Liver (tissue), 9 donors: ENCODE results near the gene IGF1R. TPM values are rescaled to one million over a fixed set of nuclear protein-coding genes. Genes with fewer than 3 reads are reported as not detected.

Source experiments
- DNase-seq: peaks from one replicate; pipeline ENCODE4 v3.0.0-alpha.2; 2017; ENCODE audit warnings: low spot score
- H3K27ac ChIP-seq, 2 donors: one replicate each; pipeline ENCODE4 v1.7.0; 2013; ENCODE audit warnings: inconsistent platforms in 2 of 2, low read length in 2 of 2, control low read depth in 1 of 2, low read depth in 1 of 2, mild to moderate bottlenecking in 1 of 2
- H3K27me3 ChIP-seq, 4 donors: one replicate each; pipeline versions ENCODE4 v1.6.1 to v1.7.0; 2013; ENCODE audit warnings: low read length in 3 of 4, inconsistent platforms in 1 of 4, mild to moderate bottlenecking in 1 of 4, moderate library complexity in 1 of 4; ENCODE audit not compliant: control insufficient read depth in 4 of 4, insufficient read depth in 4 of 4
- H3K36me3 ChIP-seq, 4 donors: one replicate each; pipeline versions ENCODE4 v1.6.1 to v1.7.0; 2013; ENCODE audit warnings: low read length in 3 of 4, mild to moderate bottlenecking in 3 of 4, low read depth in 1 of 4, moderate library complexity in 1 of 4; ENCODE audit not compliant: control insufficient read depth in 4 of 4, insufficient read depth in 3 of 4
- H3K4me1 ChIP-seq, 4 donors: one replicate each; pipeline versions ENCODE4 v1.6.1 to v1.7.0; 2013; ENCODE audit warnings: low read length in 3 of 4, mild to moderate bottlenecking in 3 of 4, moderate library complexity in 1 of 4; ENCODE audit not compliant: control insufficient read depth in 4 of 4, insufficient read depth in 4 of 4
- H3K4me3 ChIP-seq, 3 donors: one replicate each; pipeline versions ENCODE4 v1.6.1 to v1.7.0; 2013; ENCODE audit warnings: low read length in 3 of 3, control low read depth in 1 of 3, low read depth in 1 of 3, mild to moderate bottlenecking in 1 of 3
- H3K9ac ChIP-seq, 2 donors: one replicate each; pipeline ENCODE4 v1.7.0; 2013; ENCODE audit warnings: low read length in 2 of 2, mild to moderate bottlenecking in 2 of 2, moderate library complexity in 2 of 2, control low read depth in 1 of 2, low read depth in 1 of 2
- H3K9me3 ChIP-seq, 4 donors: one replicate each; pipeline versions ENCODE4 v1.6.1 to v1.7.0; 2013; ENCODE audit warnings: low read length in 3 of 4; ENCODE audit not compliant: control insufficient read depth in 4 of 4
- ATF3 ChIP-seq: IDR thresholded peaks from 2 replicates; pipeline ENCODE4 v1.6.1; 2016; ENCODE audit warnings: antibody characterized with exemption
- EGR1 ChIP-seq, 2 donors: IDR thresholded peaks; 2 replicates each; pipeline ENCODE4 v1.6.1; 2016 to 2018; ENCODE audit warnings: antibody characterized with exemption in 2 of 2, low read depth in 2 of 2
- FOXA1 ChIP-seq: IDR thresholded peaks from 2 replicates; pipeline ENCODE4 v1.6.1; 2016; ENCODE audit warnings: antibody characterized with exemption
- FOXA2 ChIP-seq: IDR thresholded peaks from 2 replicates; pipeline ENCODE4 v1.6.1; 2016; ENCODE audit warnings: antibody characterized with exemption
- GABPA ChIP-seq, 2 donors: IDR thresholded peaks in 1 of 2; conservative IDR thresholded peaks in 1 of 2; 2 replicates each; pipeline ENCODE4 v1.6.1; 2016; ENCODE audit warnings: antibody characterized with exemption in 2 of 2, mild to moderate bottlenecking in 1 of 2, moderate library complexity in 1 of 2
- HNF4A ChIP-seq, 2 donors: conservative IDR thresholded peaks; 2 replicates each; pipeline ENCODE4 v1.6.1; 2016; ENCODE audit warnings: antibody characterized with exemption in 2 of 2, mild to moderate bottlenecking in 2 of 2
- HNF4G ChIP-seq: IDR thresholded peaks from 2 replicates; pipeline ENCODE4 v1.6.1; 2016; ENCODE audit warnings: antibody characterized with exemption
- JUND ChIP-seq, 2 donors: IDR thresholded peaks; 2 replicates each; pipeline ENCODE4 v1.6.1; 2016; ENCODE audit warnings: antibody characterized with exemption in 2 of 2
- NR2F2 ChIP-seq: IDR thresholded peaks from 2 replicates; pipeline ENCODE4 v1.6.1; 2016; ENCODE audit warnings: antibody characterized with exemption
- RAD21 ChIP-seq, 2 donors: IDR thresholded peaks; 2 replicates each; pipeline ENCODE4 v1.6.1; 2016; ENCODE audit warnings: antibody characterized with exemption in 2 of 2, mild to moderate bottlenecking in 2 of 2
- RXRA ChIP-seq, 2 donors: IDR thresholded peaks; 2 replicates each; pipeline ENCODE4 v1.6.1; 2017 to 2018; ENCODE audit warnings: antibody characterized with exemption in 2 of 2, mild to moderate bottlenecking in 1 of 2
- TAF1 ChIP-seq: conservative IDR thresholded peaks from 2 replicates; pipeline ENCODE4 v1.6.1; 2016; ENCODE audit warnings: antibody characterized with exemption, mild to moderate bottlenecking
- YY1 ChIP-seq: IDR thresholded peaks from 2 replicates; pipeline ENCODE4 v1.6.1; 2016; ENCODE audit warnings: antibody characterized with exemption, mild to moderate bottlenecking
- ZBTB33 ChIP-seq: IDR thresholded peaks from 2 replicates; pipeline ENCODE4 v1.6.1; 2016; ENCODE audit warnings: antibody characterized with exemption
- WGBS: extraction: QIAGEN DNeasy Blood & Tissue Kit; methylation state at CpG from one replicate; pipeline ENCODE4 v1.1.7; 2013; 5-methylcytosine and 5-hydroxymethylcytosine counted together
- polyA plus RNA-seq, 2 donors: library from polyadenylated mRNA; stranded (reverse) in 1 of 2; unstranded in 1 of 2; fragments of 200-250 nt in 1 of 2; fragments of >200 nt in 1 of 2; fragmentation: Nextera tagmentation in 1 of 2; extraction: Ambion mirVana in 1 of 2; gene quantifications; one replicate each; pipeline versions ENCODE4 v1.2.1 to v1.2.3, GENCODE V29; 2013 to 2015
- total RNA-seq, 2 donors: library from RNA; depleted of rRNA; stranded (reverse); fragments of >200 nt; gene quantifications; one replicate each; pipeline ENCODE4 v1.2.3, GENCODE V29; 2014
- TF ChIP-seq, protein P1 (sequence below): IDR thresholded peaks from 2 replicates; pipeline ENCODE4 v1.6.1; 2016; ENCODE audit warnings: antibody characterized with exemption
- TF ChIP-seq, protein P2 (sequence below): fragments of 150-350 bp; IDR thresholded peaks from 2 replicates; pipeline ENCODE4 v1.5.1; 2017; ENCODE audit warnings: improper control_type of control experiment, low read depth, low read length; ENCODE audit not compliant: missing input control
- donor health status: healthy.
- donor health status: healthy.
- donor health status: healthy.
- donor health status: healthy.
- donor health status: healthy.

Gene IGF1R
- total and polyA plus RNA-seq, 4 donors: 0.69 to 10.3 (median 3.2) TPM

DNA sequence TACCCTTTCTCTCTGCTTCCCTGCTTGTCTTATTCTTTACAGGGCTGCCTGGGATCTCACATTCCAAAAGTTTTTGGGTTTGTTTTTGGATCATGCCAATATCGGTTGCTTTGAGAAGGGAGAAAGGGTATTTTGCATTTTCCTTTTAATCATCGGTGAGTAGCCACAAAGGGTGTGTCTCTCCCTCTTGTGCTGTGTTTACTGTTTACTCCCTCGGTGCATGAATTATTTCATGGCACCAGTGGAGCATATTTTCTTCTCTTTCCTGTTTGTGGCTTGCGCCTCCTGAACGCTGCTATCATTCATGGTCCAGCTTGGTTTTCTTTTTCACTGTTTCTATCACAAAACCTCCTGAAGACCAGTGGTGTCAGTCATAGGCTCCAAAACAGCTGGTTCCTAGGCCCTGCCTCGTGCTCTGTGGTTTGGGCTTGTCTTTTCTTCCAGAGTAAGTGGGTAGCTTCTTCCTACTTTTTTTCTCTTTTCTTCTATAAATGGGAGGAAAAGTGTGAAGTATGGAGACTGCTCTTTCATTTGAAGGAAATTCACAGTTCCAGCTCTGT, 54.9 kb downstream of the IGF1R start:
- Histone ChIP-seq H3K9ac (no peak overlapping the region), H3K27me3 (peaks cover 0 to 8% (median 0%) of the 10 kb centered on the region in 4 donors)

GRCh38 chr15:98705070-98705469, 56.7 kb downstream of the IGF1R start:
- H3K9me3 ChIP-seq: no peaks in the 10 kb centered on the region
- H3K27ac ChIP-seq: no peak overlapping the region
- no peak for DNase-seq
- no peak overlapping the region for H3K4me3 ChIP-seq
- H3K9ac ChIP-seq: no peak overlapping the region
- 72% methylated on average over 4 of the region's 4 CpGs for WGBS
- no peaks in the 10 kb centered on the region for H3K36me3 ChIP-seq
- no peaks in the 10 kb centered on the region for H3K4me1 ChIP-seq
- H3K27me3 ChIP-seq: peaks cover 0 to 8% (median 0%) of the 10 kb centered on the region in 4 donors
- TF ChIP-seq FOXA2 (no peak), JUND (IDR thresholded peaks at IDR 0.05) (no peak), GABPA (IDR thresholded peaks at IDR 0.05 in 1 of 2, conservative IDR thresholded peaks at IDR 0.05 in 1 of 2) (no peak), RXRA (IDR thresholded peaks at IDR 0.05) (no peak), YY1 (no peak), HNF4A (conservative IDR thresholded peaks at IDR 0.05) (no peak), TAF1 (no peak), NR2F2 (no peak), FOXA1 (no peak), ZBTB33 (no peak), EGR1 (IDR thresholded peaks at IDR 0.05; ENCODE audit: low read depth in 2 of 2) (no peak), ATF3 (no peak), RAD21 (IDR thresholded peaks at IDR 0.05) (no peak)
- TF ChIP-seq, protein P1, sequence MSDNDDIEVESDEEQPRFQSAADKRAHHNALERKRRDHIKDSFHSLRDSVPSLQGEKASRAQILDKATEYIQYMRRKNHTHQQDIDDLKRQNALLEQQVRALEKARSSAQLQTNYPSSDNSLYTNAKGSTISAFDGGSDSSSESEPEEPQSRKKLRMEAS: no peak
- TF ChIP-seq, protein P2, sequence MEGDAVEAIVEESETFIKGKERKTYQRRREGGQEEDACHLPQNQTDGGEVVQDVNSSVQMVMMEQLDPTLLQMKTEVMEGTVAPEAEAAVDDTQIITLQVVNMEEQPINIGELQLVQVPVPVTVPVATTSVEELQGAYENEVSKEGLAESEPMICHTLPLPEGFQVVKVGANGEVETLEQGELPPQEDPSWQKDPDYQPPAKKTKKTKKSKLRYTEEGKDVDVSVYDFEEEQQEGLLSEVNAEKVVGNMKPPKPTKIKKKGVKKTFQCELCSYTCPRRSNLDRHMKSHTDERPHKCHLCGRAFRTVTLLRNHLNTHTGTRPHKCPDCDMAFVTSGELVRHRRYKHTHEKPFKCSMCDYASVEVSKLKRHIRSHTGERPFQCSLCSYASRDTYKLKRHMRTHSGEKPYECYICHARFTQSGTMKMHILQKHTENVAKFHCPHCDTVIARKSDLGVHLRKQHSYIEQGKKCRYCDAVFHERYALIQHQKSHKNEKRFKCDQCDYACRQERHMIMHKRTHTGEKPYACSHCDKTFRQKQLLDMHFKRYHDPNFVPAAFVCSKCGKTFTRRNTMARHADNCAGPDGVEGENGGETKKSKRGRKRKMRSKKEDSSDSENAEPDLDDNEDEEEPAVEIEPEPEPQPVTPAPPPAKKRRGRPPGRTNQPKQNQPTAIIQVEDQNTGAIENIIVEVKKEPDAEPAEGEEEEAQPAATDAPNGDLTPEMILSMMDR: no peak

More for the DNA sequence above, 54.9 kb downstream of the IGF1R start:
- H3K9me3 ChIP-seq: no peaks in the 10 kb centered on the region
- no peaks in the 10 kb centered on the region for H3K36me3 ChIP-seq
- no peak overlapping the region for H3K4me3 ChIP-seq
- H3K27ac ChIP-seq: no peak overlapping the region
- DNase-seq: no peak
- H3K4me1 ChIP-seq: no peaks in the 10 kb centered on the region
- TF ChIP-seq JUND (IDR thresholded peaks at IDR 0.05) (no peak), TAF1 (no peak), HNF4G (no peak), FOXA1 (no peak), FOXA2 (no peak), GABPA (IDR thresholded peaks at IDR 0.05 in 1 of 2, conservative IDR thresholded peaks at IDR 0.05 in 1 of 2) (no peak), ZBTB33 (no peak), RXRA (IDR thresholded peaks at IDR 0.05) (no peak), HNF4A (conservative IDR thresholded peaks at IDR 0.05) (no peak), RAD21 (IDR thresholded peaks at IDR 0.05) (no peak)
- TF ChIP-seq, protein P2: no peak
- 72% methylated on average over 6 of the region's 6 CpGs for WGBS
